ENCODE results near the gene PPM1A.

The PPM1A gene

DNA sequence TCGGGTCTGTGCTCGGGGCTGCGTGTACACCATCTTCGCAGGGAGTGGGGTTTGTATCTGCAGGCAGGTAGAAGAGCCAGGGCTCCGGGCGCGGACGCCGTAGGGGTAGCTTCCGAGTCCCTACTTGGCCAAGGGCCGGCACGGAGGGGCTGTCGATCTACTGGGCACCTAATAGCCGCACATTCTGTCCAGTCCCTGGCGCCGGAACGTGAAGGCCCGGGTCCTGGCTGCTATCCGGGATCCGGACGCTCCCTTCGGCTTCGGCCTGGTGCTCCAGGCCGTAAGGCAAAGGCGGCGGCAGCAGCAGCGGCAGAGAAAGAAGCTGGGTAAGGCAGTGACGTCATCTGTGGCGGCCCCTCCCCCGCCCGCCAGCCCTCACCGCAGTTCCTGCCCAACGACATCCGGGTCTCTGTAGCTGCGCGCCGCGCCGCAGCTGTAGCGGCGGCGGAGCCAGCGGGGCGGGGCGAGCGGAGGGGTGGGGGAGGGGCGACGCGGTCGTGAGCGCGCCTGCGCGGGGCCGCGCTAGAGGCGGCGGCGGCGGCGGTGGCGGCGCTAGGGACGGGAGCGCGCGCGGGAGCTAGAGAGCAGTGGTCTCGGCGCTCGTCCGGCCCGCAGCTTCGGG, at the start of gene PPM1A:
Gene PPM1A (plus strand): TSS at position 525 of the 622 bp plus-strand sequence. CDS start 33,483 bp downstream, outside the sequence.
- H3K27ac ChIP-seq = peak within 1 kb of the TSS; percentile 99
- TF ChIP-seq, protein P1, sequence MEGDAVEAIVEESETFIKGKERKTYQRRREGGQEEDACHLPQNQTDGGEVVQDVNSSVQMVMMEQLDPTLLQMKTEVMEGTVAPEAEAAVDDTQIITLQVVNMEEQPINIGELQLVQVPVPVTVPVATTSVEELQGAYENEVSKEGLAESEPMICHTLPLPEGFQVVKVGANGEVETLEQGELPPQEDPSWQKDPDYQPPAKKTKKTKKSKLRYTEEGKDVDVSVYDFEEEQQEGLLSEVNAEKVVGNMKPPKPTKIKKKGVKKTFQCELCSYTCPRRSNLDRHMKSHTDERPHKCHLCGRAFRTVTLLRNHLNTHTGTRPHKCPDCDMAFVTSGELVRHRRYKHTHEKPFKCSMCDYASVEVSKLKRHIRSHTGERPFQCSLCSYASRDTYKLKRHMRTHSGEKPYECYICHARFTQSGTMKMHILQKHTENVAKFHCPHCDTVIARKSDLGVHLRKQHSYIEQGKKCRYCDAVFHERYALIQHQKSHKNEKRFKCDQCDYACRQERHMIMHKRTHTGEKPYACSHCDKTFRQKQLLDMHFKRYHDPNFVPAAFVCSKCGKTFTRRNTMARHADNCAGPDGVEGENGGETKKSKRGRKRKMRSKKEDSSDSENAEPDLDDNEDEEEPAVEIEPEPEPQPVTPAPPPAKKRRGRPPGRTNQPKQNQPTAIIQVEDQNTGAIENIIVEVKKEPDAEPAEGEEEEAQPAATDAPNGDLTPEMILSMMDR (IDR thresholded peaks at IDR 0.05) = no peak
- no peak for TF ChIP-seq ZFX (IDR thresholded peaks at IDR 0.05; ENCODE audit: borderline replicate concordance)

DNA sequence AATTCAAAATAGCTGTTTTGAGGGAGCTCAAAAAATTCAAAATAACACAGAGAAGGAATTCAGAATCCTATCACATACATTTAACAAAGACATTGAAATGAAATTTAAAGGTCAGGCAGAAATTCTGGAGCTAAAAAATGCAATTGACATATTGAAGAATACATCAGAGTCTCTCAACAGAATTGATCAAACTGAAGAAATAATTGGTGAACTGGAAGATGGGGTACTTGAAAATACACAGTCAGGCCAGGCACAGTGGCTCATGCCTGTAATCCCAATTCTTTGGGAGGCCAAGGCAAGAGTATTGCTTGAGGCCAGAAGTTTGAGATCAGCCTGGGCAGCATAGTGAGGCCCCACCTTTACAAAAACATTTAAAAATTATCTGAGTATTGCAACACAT, 49.7 kb upstream of the PPM1A start:
- H3K27ac ChIP-seq = no peak overlapping the region
- TF ChIP-seq, protein P1 (IDR thresholded peaks at IDR 0.05) = no peak
- TF ChIP-seq ZFX (IDR thresholded peaks at IDR 0.05; ENCODE audit: borderline replicate concordance) = no peak

DNA sequence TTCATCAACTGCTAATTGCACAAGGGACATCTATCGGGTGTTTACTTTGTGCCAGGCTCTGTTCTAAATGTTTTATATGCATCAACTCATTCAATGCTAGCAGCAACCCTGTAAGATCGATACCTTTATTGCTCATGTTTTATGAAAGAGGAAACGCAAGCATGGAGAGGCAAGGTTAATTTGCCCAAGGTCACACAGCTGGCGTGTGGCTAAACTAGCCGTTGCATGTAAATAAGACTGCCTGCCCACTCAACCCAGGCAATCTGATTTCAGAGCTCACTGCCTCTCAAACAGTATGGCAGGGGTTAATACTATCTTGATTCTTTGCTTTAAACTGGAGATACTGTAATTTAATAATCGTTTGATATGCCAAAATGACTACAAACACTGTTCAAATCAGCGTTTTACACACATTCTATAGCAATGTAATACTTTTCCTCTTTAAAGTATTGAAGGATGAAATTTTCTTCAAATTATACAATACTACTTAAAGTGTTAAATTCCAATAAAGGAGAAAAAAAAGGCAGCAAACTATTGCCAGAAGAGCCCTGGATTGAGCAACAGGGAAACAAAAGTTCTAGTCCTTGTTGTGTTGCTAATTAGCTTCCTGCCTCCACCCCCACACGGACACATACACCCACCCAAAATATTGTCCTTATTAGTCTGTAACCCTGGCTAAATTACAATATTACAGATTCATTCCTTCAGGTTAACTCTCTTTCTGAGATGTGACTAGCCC, 44.7 kb upstream of the PPM1A start:
- no peak for TF ChIP-seq ZFX (IDR thresholded peaks at IDR 0.05; ENCODE audit: borderline replicate concordance)
- TF ChIP-seq, protein P1 (IDR thresholded peaks at IDR 0.05) = no peak
- H3K27ac ChIP-seq = no peak overlapping the region

DNA sequence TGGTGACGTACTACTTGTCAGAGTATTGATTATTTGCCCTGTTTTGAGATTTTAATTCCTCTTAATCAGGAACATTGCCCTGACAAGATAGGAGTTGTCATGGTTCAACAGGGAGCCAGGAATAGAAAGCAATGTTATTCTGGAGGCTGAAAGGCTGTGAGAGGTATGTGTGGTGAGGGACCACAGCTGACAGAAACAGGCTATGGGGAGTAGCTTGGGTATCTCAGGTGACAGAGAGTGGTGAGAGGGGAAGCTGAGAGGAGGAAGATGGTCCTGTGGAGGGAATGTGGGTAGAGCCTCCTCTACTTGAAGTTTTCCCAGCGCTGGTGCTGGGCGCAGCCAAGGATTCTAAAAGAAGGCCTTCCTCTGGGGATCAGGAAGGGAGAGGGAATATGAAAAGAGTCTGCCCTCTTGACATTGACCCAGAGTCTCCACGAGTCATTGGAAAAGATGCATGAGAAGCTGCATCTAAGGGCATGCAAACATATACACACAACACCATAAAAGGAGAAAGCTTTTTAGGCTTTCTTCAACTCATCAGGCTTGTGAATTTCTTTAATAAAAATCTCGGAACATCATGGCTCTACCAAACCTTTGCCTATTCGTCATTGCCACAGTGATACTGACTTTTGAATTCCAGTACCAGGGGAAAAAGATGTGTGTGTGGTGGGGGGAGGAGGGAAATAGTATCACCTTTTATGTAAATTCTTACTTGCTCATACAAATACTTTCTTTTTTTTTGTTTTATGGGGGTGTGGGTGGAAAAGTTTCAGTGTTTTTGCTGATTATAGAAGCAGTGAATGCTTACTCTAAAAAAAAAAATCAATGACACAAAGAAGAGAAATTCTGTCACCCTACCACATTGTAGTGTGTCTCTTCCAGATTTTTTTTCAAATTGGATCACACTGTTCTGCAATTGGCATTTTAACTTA, 43.9 kb upstream of the PPM1A start:
- no peak for TF ChIP-seq ZFX (IDR thresholded peaks at IDR 0.05; ENCODE audit: borderline replicate concordance)
- TF ChIP-seq, protein P1 (IDR thresholded peaks at IDR 0.05) = no peak
- no peak overlapping the region for H3K27ac ChIP-seq

DNA sequence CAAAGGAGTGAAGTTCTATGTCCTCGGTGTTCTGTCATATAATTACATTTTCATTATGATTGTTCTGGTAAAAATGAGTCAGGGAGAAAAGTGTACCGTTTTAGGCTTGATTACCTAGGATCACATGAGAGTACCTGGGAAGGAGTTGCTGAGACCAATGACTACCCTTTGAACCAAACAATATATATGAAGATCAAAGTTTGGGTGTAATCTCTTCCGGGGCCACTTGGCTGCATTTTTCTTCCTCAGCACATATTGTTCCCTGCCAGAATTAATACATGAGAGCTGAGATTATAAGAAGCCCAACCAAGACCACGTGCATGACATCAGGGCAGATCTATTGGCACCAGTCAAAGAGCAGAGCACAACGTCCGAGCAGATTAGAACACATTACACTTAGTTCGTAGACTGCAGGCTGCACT, 42.8 kb upstream of the PPM1A start:
- TF ChIP-seq, protein P1 (IDR thresholded peaks at IDR 0.05) = no peak
- no peak for TF ChIP-seq ZFX (IDR thresholded peaks at IDR 0.05; ENCODE audit: borderline replicate concordance)
- H3K27ac ChIP-seq = no peak overlapping the region

DNA sequence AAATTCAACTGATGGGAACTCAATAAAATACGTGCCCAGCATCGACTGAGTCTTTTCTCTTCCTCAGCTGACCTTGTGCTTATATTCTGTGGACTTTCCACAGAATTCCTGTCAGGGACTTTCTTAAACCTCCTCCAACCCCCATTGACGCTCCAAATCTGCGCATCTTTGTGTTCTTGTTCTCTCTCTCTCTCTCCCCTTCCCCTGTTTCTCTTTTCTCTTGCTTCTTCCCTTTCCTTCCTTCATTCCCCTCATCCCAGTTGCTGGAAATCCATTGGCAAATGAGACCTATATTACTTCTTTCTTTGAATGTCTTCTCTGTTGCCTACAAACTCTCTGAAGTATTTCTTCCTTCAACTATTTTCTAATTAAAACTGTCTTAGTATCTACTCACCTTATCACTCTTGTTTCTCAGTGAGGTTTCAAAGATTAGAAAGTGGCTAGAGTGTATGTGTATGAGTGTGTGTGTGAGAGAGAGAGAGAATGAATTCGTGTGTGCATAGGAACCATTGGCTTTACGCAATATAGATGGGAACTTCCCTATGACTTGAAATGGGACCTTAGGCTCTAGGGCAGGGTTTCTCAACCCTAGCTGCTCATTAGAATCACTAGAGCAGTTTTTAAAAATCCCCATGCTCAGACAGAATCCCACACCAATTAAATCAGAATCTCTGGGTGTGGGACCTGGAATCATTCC, 42.0 kb upstream of the PPM1A start:
- TF ChIP-seq, protein P1 (IDR thresholded peaks at IDR 0.05) = no peak
- TF ChIP-seq ZFX (IDR thresholded peaks at IDR 0.05; ENCODE audit: borderline replicate concordance) = no peak
- H3K27ac ChIP-seq = no peak overlapping the region

Data from 22Rv1 (cell line).